GM19455 (cell line): ENCODE measurements around the gene GHRHR.

Source experiments
- ATAC-seq: cut with Tn5 transposase; IDR thresholded peaks from one replicate; pipeline ENCODE4 v1.9.1; 2021; ENCODE audit not compliant: unreplicated experiment

GHRHR gene

GRCh38 chr7:30983914-30984247 is 20.1 kb downstream of the GHRHR start:
- ATAC-seq, result no peak

- ATAC-seq, result no peak
These were observed 20.8 kb downstream of the GHRHR start for GRCh38 chr7:30984359-30985107.

GRCh38 chr7:30985756-30986155 is 22.0 kb downstream of the GHRHR start:
- no peak for ATAC-seq

- no peak for ATAC-seq
These were observed 22.6 kb downstream of the GHRHR start for GRCh38 chr7:30986331-30986730.

- ATAC-seq, result no peak
These were observed 23.0 kb downstream of the GHRHR start for GRCh38 chr7:30986738-30987137.

GRCh38 chr7:30987178-30987577 is 23.4 kb downstream of the GHRHR start:
- no peak for ATAC-seq

GRCh38 chr7:30987936-30988335 is 24.2 kb downstream of the GHRHR start:
- no peak for ATAC-seq

GRCh38 chr7:30988351-30989005 is 24.7 kb downstream of the GHRHR start:
- ATAC-seq, result no peak

GRCh38 chr7:30989008-30989823 is 25.5 kb downstream of the GHRHR start:
- ATAC-seq, result no peak

GRCh38 chr7:30989824-30990672 is 26.3 kb downstream of the GHRHR start:
- ATAC-seq, result no peak

- ATAC-seq, result no peak
These were observed 27.0 kb downstream of the GHRHR start for GRCh38 chr7:30990673-30991170.

- no peak for ATAC-seq
These were observed 28.7 kb downstream of the GHRHR start for GRCh38 chr7:30992414-30992813.

GRCh38 chr7:30994206-30995100 is 30.7 kb downstream of the GHRHR start:
- ATAC-seq, result no peak

GRCh38 chr7:30995536-30995935 is 31.8 kb downstream of the GHRHR start:
- ATAC-seq, result no peak

- ATAC-seq, result no peak
These were observed 32.5 kb downstream of the GHRHR start for GRCh38 chr7:30996256-30996655.

GRCh38 chr7:30996883-30997282 is 33.1 kb downstream of the GHRHR start:
- ATAC-seq, result no peak

GRCh38 chr7:30997316-30997715 is 33.6 kb downstream of the GHRHR start:
- no peak for ATAC-seq

GRCh38 chr7:30998180-30998579 is 34.4 kb downstream of the GHRHR start:
- no peak for ATAC-seq

- ATAC-seq, result no peak
These were observed 36.5 kb downstream of the GHRHR start for GRCh38 chr7:31000161-31000693.

GRCh38 chr7:31000779-31001178 is 37.0 kb downstream of the GHRHR start:
- ATAC-seq, result no peak
